ENCODE results near the gene PAK4.
"Not testable (repeated sequence)": the region's sequence is repeated elsewhere in the genome, so short reads cannot be mapped to it uniquely, and the experiment has no call there.

PAK4 gene

DNA sequence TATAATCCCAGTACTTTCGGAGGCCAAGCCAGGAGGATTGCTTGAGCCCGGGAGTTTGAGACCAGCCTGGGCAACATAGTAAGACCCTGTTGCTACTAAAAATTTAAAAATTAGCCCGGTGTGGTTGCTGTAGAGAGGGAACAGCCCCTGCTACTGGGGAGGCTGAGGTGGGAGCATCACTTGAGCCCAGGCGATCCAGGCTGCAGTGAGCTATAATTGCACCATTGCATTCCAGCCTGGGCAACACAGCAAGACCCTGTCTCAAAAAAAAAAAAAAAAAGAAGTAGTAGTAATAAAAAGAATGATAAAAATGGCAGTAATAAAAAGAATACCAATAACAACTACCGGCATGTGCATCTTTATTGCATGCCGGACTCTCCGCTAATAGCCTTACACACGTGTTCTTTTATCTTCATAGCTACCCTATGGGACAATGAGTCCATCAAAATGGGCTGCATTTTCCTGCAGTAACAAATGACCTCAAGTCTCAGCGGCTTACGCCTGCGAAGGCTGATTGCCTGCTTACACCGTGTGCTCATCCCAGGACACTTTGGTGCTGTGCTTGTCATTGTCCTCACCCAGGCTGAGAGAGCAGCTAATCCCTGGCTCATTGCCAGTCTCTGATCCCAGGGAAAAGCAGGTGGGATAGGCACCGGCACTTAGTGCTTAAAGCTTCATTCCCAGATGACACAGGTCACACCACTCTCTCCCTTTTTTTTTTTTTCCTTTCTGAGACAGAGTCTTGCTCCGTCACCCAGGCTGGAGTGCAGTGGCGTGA lies 92.8 kb downstream of the PAK4 start:
- H3K27me3 Mint-ChIP-seq: peaks cover 32 to 38% of the 10 kb centered on the region in 2 donors
- H3K36me3 Mint-ChIP-seq (ENCODE audit: insufficient read depth): no peaks in the 10 kb centered on the region
- no peak overlapping the region for H3K4me3 Mint-ChIP-seq
- H3K4me1 Mint-ChIP-seq (ENCODE audit: low read depth in 2 of 2): no peaks in the 10 kb centered on the region
- H3K27ac Mint-ChIP-seq: no peak overlapping the region
- ATAC-seq (replicated peaks) (no peak), DNase-seq (no peak)
- H3K9me3 Mint-ChIP-seq: no peaks in the 10 kb centered on the region

DNA sequence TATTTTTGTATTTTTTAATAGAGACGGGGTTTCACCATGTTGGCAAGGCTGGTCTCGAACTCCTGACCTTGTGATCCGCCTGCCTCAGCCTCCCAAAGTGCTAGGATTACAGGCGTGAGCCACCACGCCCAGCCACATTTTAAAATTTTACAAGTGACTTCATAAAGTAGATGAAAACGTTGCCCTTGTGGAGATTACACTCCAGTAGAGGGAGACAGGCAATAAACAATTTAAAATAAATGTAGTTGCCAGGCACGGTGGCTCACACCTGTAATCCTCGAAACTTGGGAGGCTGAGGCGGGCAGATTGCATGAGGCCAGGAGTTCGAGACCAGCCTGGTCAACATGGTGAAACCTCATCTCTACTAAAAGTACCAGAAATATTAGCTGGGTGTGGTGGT lies 93.5 kb downstream of the PAK4 start:
- H3K9me3 Mint-ChIP-seq: not testable (repeated sequence)
- peaks cover 37 to 39% of the 10 kb centered on the region in 2 donors for H3K27me3 Mint-ChIP-seq

DNA sequence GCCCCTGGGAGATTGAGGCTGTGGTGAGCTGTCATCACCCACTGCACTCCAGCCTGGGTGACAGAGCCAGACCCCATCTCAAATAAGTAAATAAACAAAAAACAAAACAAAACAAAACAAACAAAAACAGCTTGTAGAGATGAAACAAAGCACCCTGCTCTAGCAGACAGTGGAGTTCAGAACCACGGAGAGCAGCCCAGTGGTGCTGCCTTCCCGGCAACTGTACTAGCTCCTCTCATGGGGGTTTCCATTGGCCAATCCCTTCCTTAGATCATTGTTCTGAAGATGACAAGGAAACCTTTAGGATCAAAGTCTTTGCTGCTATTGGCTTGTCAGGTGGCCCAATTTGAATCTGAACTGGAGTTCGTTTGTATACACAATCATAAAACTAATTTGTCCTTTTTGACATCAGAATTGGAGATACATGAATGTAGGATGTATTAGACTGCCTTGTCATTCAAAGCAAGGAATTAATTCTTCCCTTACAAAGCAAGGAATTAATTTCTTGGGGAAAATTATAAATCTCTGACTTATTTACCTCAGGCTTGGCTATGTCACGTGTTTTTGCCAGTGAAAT lies 98.2 kb downstream of the PAK4 start:
- ATAC-seq (replicated peaks) (no peak), DNase-seq (no peak)
- H3K27me3 Mint-ChIP-seq: peaks cover 34 to 36% of the 10 kb centered on the region in 2 donors
- H3K9me3 Mint-ChIP-seq: no peaks in the 10 kb centered on the region
- peaks cover 3% of the 10 kb centered on the region for H3K36me3 Mint-ChIP-seq (ENCODE audit: insufficient read depth)
- H3K4me3 Mint-ChIP-seq: no peak overlapping the region
- H3K4me1 Mint-ChIP-seq (ENCODE audit: low read depth in 2 of 2): no peaks in the 10 kb centered on the region
- H3K27ac Mint-ChIP-seq: no peak overlapping the region

More for the DNA sequence above, 93.5 kb downstream of the PAK4 start:
- not testable (repeated sequence) for H3K4me3 Mint-ChIP-seq; ATAC-seq (replicated peaks); DNase-seq; H3K4me1 Mint-ChIP-seq (ENCODE audit: low read depth in 2 of 2); H3K36me3 Mint-ChIP-seq (ENCODE audit: insufficient read depth); H3K27ac Mint-ChIP-seq

DNA sequence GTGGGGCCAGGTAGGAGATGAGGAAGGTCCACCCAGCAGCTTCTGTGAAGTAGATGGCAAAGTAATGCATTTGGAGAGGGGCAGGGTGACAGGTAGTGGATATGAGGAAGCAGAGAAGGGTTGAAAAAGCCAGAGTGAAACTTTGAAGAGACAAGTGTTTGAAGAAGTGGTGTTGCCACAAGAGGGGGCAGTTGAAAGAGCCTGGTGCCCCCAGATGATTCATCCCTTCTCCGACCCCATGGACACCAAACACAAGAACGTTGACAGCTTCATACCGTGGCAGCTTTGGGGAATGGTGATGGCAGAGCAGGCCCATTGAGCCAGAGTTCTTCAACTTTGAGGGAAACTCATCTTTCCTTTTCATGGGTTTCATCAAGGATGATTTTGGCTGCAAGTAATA lies 99.3 kb downstream of the PAK4 start:
- no peak overlapping the region for H3K4me3 Mint-ChIP-seq
- H3K27ac Mint-ChIP-seq: no peak overlapping the region
- H3K4me1 Mint-ChIP-seq (ENCODE audit: low read depth in 2 of 2): no peaks in the 10 kb centered on the region

More for the DNA sequence above, 99.3 kb downstream of the PAK4 start:
- Mint-ChIP-seq H3K36me3 (ENCODE audit: insufficient read depth) (peaks cover 3% of the 10 kb centered on the region), H3K27me3 (peaks cover 28% of the 10 kb centered on the region in 2 donors), H3K9me3 (no peaks in the 10 kb centered on the region)
- no peak for ATAC-seq (replicated peaks)
- no peak for DNase-seq
